ENCODE results near the gene ABCC1. TPM values are rescaled to one million over a fixed set of nuclear protein-coding genes. Genes with fewer than 3 reads are reported as not detected.
A peak's percentile ranks its signal among the peaks of the same experiment; 100 is the strongest.
"Not testable (repeated sequence)": the region's sequence is repeated elsewhere in the genome, so short reads cannot be mapped to it uniquely, and the experiment has no call there.

Gene ABCC1
- total RNA-seq, 2 donors from 2014 or later, result 15.2 to 27.5 TPM

- no peaks in the 10 kb centered on the region for H3K9me3 ChIP-seq
- H3K27me3 ChIP-seq, result no peaks in the 10 kb centered on the region
- no peak overlapping the region for H3K4me3 ChIP-seq
- H3K4me1 ChIP-seq, result peaks cover 0 to 16% of the 10 kb centered on the region in 2 donors
- no peak for TF ChIP-seq CTCF (IDR thresholded peaks at IDR 0.05)
- H3K27ac ChIP-seq, result peak overlapping the region; percentile 51 to 61
- DNase-seq (ENCODE audit: low spot score), result peak; percentile 69
- no peaks in the 10 kb centered on the region for H3K36me3 ChIP-seq
Observed at GRCh38 chr16:16150117-16150877, 200.9 kb downstream of the ABCC1 start.

- H3K4me3 ChIP-seq, result no peak overlapping the region
- no peaks in the 10 kb centered on the region for H3K27me3 ChIP-seq
- no peak for DNase-seq (ENCODE audit: low spot score)
- peaks cover 0 to 16% of the 10 kb centered on the region in 2 donors for H3K4me1 ChIP-seq
- no peaks in the 10 kb centered on the region for H3K36me3 ChIP-seq
- TF ChIP-seq CTCF (IDR thresholded peaks at IDR 0.05), result no peak
- peak overlapping the region; percentile 51 to 61 for H3K27ac ChIP-seq
- H3K9me3 ChIP-seq, result no peaks in the 10 kb centered on the region
Observed at GRCh38 chr16:16150878-16151152, 201.4 kb downstream of the ABCC1 start.

- no peak for DNase-seq (ENCODE audit: low spot score)
Observed at GRCh38 chr16:16151315-16151714, 201.9 kb downstream of the ABCC1 start.

GRCh38 chr16:16153000-16153399 is 203.6 kb downstream of the ABCC1 start:
- not testable (repeated sequence) for H3K9me3 ChIP-seq; H3K4me3 ChIP-seq; H3K36me3 ChIP-seq; H3K27ac ChIP-seq; H3K27me3 ChIP-seq; DNase-seq (ENCODE audit: low spot score)
- peaks cover 0 to 16% of the 10 kb centered on the region in 2 donors for H3K4me1 ChIP-seq

More at GRCh38 chr16:16151315-16151714, 201.9 kb downstream of the ABCC1 start:
- TF ChIP-seq CTCF (IDR thresholded peaks at IDR 0.05), result no peak
- Histone ChIP-seq H3K4me1 (peaks cover 0 to 16% of the 10 kb centered on the region in 2 donors), H3K27ac (no peak overlapping the region), H3K4me3 (no peak overlapping the region), H3K27me3 (no peaks in the 10 kb centered on the region), H3K9me3 (no peaks in the 10 kb centered on the region), H3K36me3 (no peaks in the 10 kb centered on the region)

- no peak for DNase-seq (ENCODE audit: low spot score)
- TF ChIP-seq CTCF (IDR thresholded peaks at IDR 0.05), result no peak
- H3K27me3 ChIP-seq, result no peaks in the 10 kb centered on the region
- H3K4me1 ChIP-seq, result peaks cover 0 to 15% of the 10 kb centered on the region in 2 donors
- peaks cover 4 to 15% of the 10 kb centered on the region in 2 donors for H3K9me3 ChIP-seq
- no peak overlapping the region for H3K4me3 ChIP-seq
- H3K27ac ChIP-seq, result no peak overlapping the region
- H3K36me3 ChIP-seq, result no peaks in the 10 kb centered on the region
Observed at GRCh38 chr16:16154281-16154951, 205.0 kb downstream of the ABCC1 start.

- H3K27me3 ChIP-seq, result no peaks in the 10 kb centered on the region
- no peaks in the 10 kb centered on the region for H3K36me3 ChIP-seq
- peaks cover 4 to 20% of the 10 kb centered on the region in 2 donors for H3K9me3 ChIP-seq
- H3K4me1 ChIP-seq, result peaks cover 0 to 7% of the 10 kb centered on the region in 2 donors
- no peak overlapping the region for H3K27ac ChIP-seq
- no peak for DNase-seq (ENCODE audit: low spot score)
- TF ChIP-seq CTCF (IDR thresholded peaks at IDR 0.05), result no peak
- no peak overlapping the region for H3K4me3 ChIP-seq
Observed at GRCh38 chr16:16155234-16155633, 205.8 kb downstream of the ABCC1 start.
